ENCODE data around the gene FANCE. TPM values are rescaled to one million over a fixed set of nuclear protein-coding genes. Genes with fewer than 3 reads are reported as not detected.
"Not testable (repeated sequence)": the region's sequence is repeated elsewhere in the genome, so short reads cannot be mapped to it uniquely, and the experiment has no call there.

Gene FANCE
- total RNA-seq, 8 experiments from 2014 or later = 5.3 to 19.7 (median 9.9) TPM

GRCh38 chr6:35436071-35436857 lies 15.9 kb upstream of the FANCE start:
- in situ Hi-C loops (cut with MboI; ENCODE audit: low pct_unique_long_range_greater_than_20kb in 2 of 9, low sequenced_read_pairs in 9 of 9, unreplicated experiment in 9 of 9) = loop anchor here in 1 of 9 experiments (25.0 kb wide), 1 partner anchor 99 kb away; the partner anchor contains the start of gene PPARD
- Histone ChIP-seq H3K4me3 (no peak overlapping the region), H3K4me1 (replicated peaks in 1 of 2) (no peaks in the 10 kb centered on the region), H3K27ac (no peak overlapping the region)
- peak in 2 of 8 experiments; percentile 62 to 69 for ATAC-seq (replicated peaks in 6 of 8)
- WGBS, 10 experiments = 73 to 80% (median 75%) methylated on average over 1 to 2 of the region's 8 CpGs; no CpG with 5 or more reads in 7 of the 10 experiments

- not testable (repeated sequence) for H3K4me1 ChIP-seq (replicated peaks in 1 of 2); H3K4me3 ChIP-seq; ATAC-seq (replicated peaks in 6 of 8); H3K27ac ChIP-seq
- in situ Hi-C loops (cut with MboI; ENCODE audit: low pct_unique_long_range_greater_than_20kb in 2 of 9, low sequenced_read_pairs in 9 of 9, unreplicated experiment in 9 of 9) = loop anchor here in 1 of 9 experiments (25.0 kb wide), 1 partner anchor 101 kb away; the partner anchor contains the start of gene PPARD
- 78 to 100% (median 100%) methylated on average over 1 to 3 of the region's 7 CpGs; no CpG with 5 or more reads in 3 of the 10 experiments for WGBS, 10 experiments
Measured at GRCh38 chr6:35438378-35439065, 13.6 kb upstream of the FANCE start.

DNA sequence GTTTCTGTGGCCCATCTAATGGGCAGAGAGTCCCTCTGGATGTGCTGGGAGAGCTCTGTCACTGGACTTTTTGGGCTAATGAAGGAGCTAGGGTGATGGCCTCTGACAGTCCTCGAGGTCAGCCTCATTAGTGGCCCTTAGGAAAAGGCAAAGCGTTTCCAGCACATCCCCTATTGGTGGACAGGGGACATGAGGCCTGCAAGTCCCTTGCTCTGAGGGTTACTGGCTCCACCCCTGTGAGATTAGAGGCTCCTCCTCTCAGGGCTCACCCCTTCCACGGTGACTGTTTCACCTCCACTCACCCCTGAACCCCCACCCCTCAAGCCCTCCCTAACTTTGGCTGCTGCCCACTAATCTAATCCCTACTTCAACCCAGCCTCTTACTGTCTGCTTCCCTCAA lies 12.8 kb upstream of the FANCE start:
- in situ Hi-C loops (cut with MboI; ENCODE audit: low pct_unique_long_range_greater_than_20kb in 2 of 9, low sequenced_read_pairs in 9 of 9, unreplicated experiment in 9 of 9) = loop anchor here in 1 of 9 experiments (25.0 kb wide), 1 partner anchor 102 kb away; the partner anchor contains the start of gene PPARD
- 10 to 80% methylated on average over 1 to 2 of the region's 3 CpGs; no CpG with 5 or more reads in 8 of the 10 experiments for WGBS, 10 experiments
- ATAC-seq (replicated peaks in 6 of 8) = no peak
- H3K4me1 ChIP-seq (replicated peaks in 1 of 2) = no peaks in the 10 kb centered on the region
- no peak overlapping the region for H3K27ac ChIP-seq
- H3K4me3 ChIP-seq = no peak overlapping the region

DNA sequence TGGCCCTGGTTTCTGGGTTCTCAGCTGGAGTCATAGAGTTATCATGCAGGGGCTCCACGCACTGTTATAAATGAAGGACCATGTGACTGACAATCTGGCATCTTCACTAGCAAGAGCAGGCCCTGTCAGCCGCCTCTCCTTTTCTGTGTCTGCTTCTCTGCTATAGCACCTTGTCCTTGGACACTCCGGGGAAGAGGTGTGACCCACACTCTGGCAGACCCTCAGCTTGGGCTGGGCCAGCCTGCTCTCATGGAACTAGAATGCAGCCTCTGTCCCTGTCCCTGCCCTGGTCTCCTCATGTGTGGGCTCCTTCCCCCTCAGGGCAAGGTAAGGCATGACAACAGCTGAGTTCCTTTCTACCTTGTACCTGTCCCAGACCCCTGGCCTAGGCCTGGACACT lies 10.9 kb upstream of the FANCE start:
- WGBS, 10 experiments = 80 to 100% (median 100%) methylated on average over 1 to 2 of the region's 3 CpGs; no CpG with 5 or more reads in 5 of the 10 experiments
- in situ Hi-C loops (cut with MboI; ENCODE audit: low pct_unique_long_range_greater_than_20kb in 2 of 9, low sequenced_read_pairs in 9 of 9, unreplicated experiment in 9 of 9) = loop anchor here in 3 of 9 experiments (10.0 to 25.0 kb wide), 2 partner anchors 96 to 104 kb away; partner anchors contain the start of gene PPARD (in 3 of the 3)
- Histone ChIP-seq H3K27ac (no peak overlapping the region), H3K4me3 (no peak overlapping the region), H3K4me1 (replicated peaks in 1 of 2) (no peaks in the 10 kb centered on the region)
- ATAC-seq (replicated peaks in 6 of 8) = no peak

DNA sequence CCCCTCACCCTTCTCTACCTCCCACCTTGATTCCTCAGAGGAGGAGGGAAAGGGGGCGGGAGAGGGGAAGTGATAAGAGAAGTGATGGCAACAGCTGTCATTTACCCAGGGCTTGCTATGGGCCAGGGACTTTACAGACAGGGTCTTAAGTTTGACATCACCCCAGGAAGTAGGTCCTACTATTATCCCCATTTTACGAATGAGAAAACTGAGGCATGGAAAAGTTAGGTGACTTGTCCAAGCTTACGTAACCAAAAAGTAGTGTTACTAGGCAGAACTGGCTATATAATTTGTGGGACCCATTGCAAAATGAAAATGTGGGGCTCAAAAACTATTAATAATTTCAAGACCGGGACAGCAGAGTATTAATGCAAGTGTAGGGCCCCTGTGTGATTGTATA lies 10.5 kb upstream of the FANCE start:
- in situ Hi-C loops (cut with MboI; ENCODE audit: low pct_unique_long_range_greater_than_20kb in 2 of 9, low sequenced_read_pairs in 9 of 9, unreplicated experiment in 9 of 9) = loop anchor here in 3 of 9 experiments (10.0 to 25.0 kb wide), 2 partner anchors 97 to 104 kb away; partner anchors contain the start of gene PPARD (in 3 of the 3)
- no peaks in the 10 kb centered on the region for H3K4me1 ChIP-seq (replicated peaks in 1 of 2)
- ATAC-seq (replicated peaks in 6 of 8) = no peak

GRCh38 chr6:35442693-35443092 lies 9.4 kb upstream of the FANCE start:
- no peak overlapping the region for H3K4me3 ChIP-seq

More for the DNA sequence above, 10.5 kb upstream of the FANCE start:
- Histone ChIP-seq H3K4me3 (no peak overlapping the region), H3K27ac (no peak overlapping the region)
- WGBS, 10 experiments = 70 to 100% (median 80%) methylated on average over 1 to 4 of the region's 4 CpGs; no CpG with 5 or more reads in 4 of the 10 experiments

DNA sequence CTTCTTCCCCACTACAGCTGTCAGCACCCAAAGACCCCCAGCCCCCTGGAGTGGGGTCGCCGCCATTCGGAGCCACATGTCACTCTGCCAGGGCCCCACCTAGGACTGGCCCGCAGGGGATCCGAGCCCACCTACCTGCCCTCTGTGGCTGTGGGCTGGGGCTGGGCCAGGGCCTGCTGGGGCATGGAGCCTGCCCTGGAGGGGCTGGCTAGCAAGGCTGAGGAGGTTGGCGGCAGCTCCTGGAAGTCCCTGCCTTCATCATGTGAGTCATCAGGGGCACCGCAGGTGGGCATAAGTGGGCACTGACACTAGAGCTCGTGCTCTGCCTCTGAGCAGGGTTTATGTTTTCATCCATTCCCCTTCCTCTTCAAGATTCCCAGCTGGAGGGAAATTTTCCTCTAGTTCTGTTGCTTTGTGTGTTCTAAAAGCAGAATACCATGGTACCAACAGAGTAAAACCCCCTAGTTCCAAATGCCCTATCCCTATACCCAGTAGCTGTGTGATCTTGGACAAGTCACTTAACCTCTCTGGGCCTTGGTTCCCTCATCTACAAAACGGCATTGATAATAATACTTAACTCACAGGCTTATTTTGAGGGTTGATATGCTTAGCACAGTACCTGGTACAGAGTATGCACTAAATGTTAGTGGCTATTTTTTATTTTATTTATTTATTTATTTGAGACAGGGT lies 8.7 kb upstream of the FANCE start:
- no peak for ATAC-seq (replicated peaks in 6 of 8)

More at GRCh38 chr6:35442693-35443092, 9.4 kb upstream of the FANCE start:
- ATAC-seq (replicated peaks in 6 of 8) = no peak
- Histone ChIP-seq H3K4me1 (replicated peaks in 1 of 2) (no peaks in the 10 kb centered on the region), H3K27ac (no peak overlapping the region)
- in situ Hi-C loops (cut with MboI; ENCODE audit: low pct_unique_long_range_greater_than_20kb in 2 of 9, low sequenced_read_pairs in 9 of 9, unreplicated experiment in 9 of 9) = loop anchor here in 3 of 9 experiments (10.0 to 25.0 kb wide), 2 partner anchors 98 to 105 kb away; partner anchors contain the start of gene PPARD (in 3 of the 3)
- 40 to 100% (median 78%) methylated on average over 1 to 4 of the region's 5 CpGs; no CpG with 5 or more reads in 3 of the 10 experiments for WGBS, 10 experiments

DNA sequence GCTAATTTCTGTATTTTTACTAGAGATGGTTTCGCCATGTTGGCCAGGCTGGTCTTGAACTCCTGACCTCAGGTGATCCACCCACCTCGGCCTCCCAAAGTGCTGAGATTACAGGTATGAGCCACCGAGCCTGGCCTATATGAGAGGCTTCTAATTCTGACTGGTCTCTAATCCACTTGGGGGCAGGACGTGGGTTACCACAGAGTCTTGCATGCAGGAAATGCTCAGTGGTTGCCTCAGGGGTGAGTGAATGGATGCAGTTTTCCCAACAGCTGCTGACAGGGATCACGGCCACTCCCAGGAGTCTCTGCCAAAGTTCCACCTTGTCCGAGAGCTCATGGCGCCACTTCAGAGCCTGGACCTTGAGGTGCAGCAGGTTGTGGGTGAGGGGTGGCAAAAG lies 6.4 kb upstream of the FANCE start:
- Histone ChIP-seq H3K4me3 (no peak overlapping the region), H3K27ac (no peak overlapping the region), H3K4me1 (replicated peaks in 1 of 2) (no peaks in the 10 kb centered on the region)
- in situ Hi-C loops (cut with MboI; ENCODE audit: low pct_unique_long_range_greater_than_20kb in 2 of 9, low sequenced_read_pairs in 9 of 9, unreplicated experiment in 9 of 9) = loop anchor here in 3 of 9 experiments (10.0 to 25.0 kb wide), 2 partner anchors 101 to 108 kb away; partner anchors contain the start of gene PPARD (in 3 of the 3)
- WGBS, 10 experiments = 40 to 92% (median 76%) methylated on average over 1 to 3 of the region's 7 CpGs; no CpG with 5 or more reads in 6 of the 10 experiments
- ATAC-seq (replicated peaks in 6 of 8) = peak in 2 of 8 experiments; percentile 21 to 35

More for the DNA sequence above, 8.7 kb upstream of the FANCE start:
- Histone ChIP-seq H3K4me1 (replicated peaks in 1 of 2) (no peaks in the 10 kb centered on the region), H3K4me3 (no peak overlapping the region), H3K27ac (no peak overlapping the region)
- in situ Hi-C loops (cut with MboI; ENCODE audit: low pct_unique_long_range_greater_than_20kb in 2 of 9, low sequenced_read_pairs in 9 of 9, unreplicated experiment in 9 of 9) = loop anchor here in 3 of 9 experiments (10.0 to 25.0 kb wide), 2 partner anchors 99 to 106 kb away; partner anchors contain the start of gene PPARD (in 3 of the 3)
- WGBS, 10 experiments = 40 to 100% (median 76%) methylated on average over 1 to 3 of the region's 9 CpGs; no CpG with 5 or more reads in 3 of the 10 experiments

DNA sequence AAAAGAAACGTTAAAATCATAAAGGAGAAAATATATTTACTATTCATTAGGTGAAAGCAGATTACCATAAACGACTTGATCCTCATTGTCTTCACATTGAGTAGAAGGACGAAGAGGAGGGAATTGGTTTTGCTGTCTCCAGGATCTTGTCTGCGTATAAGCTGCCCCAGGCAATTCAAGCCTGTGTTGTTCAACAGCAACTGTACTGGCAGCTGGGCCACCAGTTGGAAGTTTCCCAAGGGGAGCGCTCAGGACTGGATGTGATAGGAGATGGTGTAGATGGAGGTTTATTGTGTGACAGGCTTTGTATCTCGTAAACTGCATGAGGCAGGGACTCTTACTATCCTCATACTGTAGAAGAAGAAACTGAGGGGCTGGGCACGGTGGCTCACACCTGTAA lies 3.9 kb upstream of the FANCE start:
- no peak for ATAC-seq (replicated peaks in 6 of 8)
- H3K27ac ChIP-seq = no peak overlapping the region
- H3K4me1 ChIP-seq (replicated peaks in 1 of 2) = peaks cover under 1 to 2% of the 10 kb centered on the region in 2 donors
- WGBS, 10 experiments = 49 to 100% (median 78%) methylated on average over 1 to 6 of the region's 7 CpGs
- in situ Hi-C loops (cut with MboI; ENCODE audit: low pct_unique_long_range_greater_than_20kb in 2 of 9, low sequenced_read_pairs in 9 of 9, unreplicated experiment in 9 of 9) = loop anchor here in 3 of 9 experiments (10.0 to 25.0 kb wide), 2 partner anchors 103 to 111 kb away; partner anchors contain the start of gene PPARD (in 3 of the 3)
- no peak overlapping the region for H3K4me3 ChIP-seq

- Histone ChIP-seq H3K27ac (no peak overlapping the region), H3K4me1 (replicated peaks in 1 of 2) (peaks cover 13% of the 10 kb centered on the region in 2 donors), H3K4me3 (no peak overlapping the region)
- 0 to 64% (median 17%) methylated on average over 1 to 12 of the region's 14 CpGs; no CpG with 5 or more reads in 3 of the 10 experiments for whole genome bisulfite sequencing, 10 experiments
- in situ Hi-C loops (cut with MboI; ENCODE audit: low pct_unique_long_range_greater_than_20kb in 2 of 9, low sequenced_read_pairs in 9 of 9, unreplicated experiment in 9 of 9) = loop anchor here in 3 of 9 experiments (10.0 to 25.0 kb wide), 2 partner anchors 105 to 112 kb away; partner anchors contain the start of gene PPARD (in 3 of the 3)
- ATAC-seq (replicated peaks in 6 of 8) = peak in 4 of 8 experiments; percentile 23 to 59 (median 31)
Measured at GRCh38 chr6:35449287-35449881, 2.8 kb upstream of the FANCE start.

DNA sequence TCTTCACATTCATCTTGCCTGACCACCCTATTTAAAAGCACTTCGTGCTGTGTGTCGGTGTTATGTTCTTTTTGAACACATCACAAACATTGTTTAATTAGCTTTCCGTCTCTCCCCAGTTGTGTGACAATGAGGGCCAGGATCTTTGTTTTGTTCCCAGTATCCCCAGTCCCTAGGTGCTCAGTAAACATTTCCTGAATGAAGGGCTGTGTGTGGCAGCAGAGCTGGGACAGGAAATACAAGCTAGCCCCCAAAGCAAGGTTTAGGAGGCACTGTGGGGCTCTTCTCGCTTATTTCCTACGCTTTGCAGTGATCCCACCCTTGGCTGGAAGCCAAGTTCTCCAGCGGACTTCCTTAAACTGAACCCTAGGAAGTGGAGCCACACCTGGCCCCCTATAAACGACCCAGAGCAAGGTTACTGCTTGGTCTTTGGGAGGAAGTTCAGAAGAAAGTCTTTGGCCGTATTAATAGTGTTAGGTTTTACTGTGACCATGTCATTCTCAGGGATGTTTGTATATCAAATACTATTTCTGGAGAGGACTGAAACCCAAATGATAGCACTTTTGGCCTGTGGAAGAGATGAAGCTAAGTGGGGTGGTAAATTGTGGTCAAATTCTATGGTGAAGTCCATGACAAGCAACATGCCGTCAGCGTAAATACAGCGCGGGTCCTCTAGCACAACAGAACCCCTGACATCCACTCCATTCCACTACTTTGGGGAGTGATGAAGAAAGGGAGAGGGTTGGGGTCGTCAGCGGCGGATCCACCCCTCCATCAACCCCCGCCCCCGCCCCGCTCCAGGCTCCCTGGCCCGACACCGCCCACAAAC lies 570 bp upstream of the FANCE start:
- ATAC-seq (replicated peaks in 6 of 8) = no peak
- peaks cover 16 to 19% of the 10 kb centered on the region in 2 donors for H3K4me1 ChIP-seq (replicated peaks in 1 of 2)
- H3K4me3 ChIP-seq = peak overlapping the region; percentile 44 to 98 (median 83)
- in situ Hi-C loops (cut with MboI; ENCODE audit: low pct_unique_long_range_greater_than_20kb in 2 of 9, low sequenced_read_pairs in 9 of 9, unreplicated experiment in 9 of 9) = no loop called here
- WGBS, 10 experiments = 0 to 64% (median 40%) methylated on average over 2 to 10 of the region's 20 CpGs; no CpG with 5 or more reads in 2 of the 10 experiments
- no peak overlapping the region for H3K27ac ChIP-seq

Data from motor neuron (in vitro differentiated cells).